ENCODE measurements around the gene PSMB10. TPM values are rescaled to one million over a fixed set of nuclear protein-coding genes. Genes with fewer than 3 reads are reported as not detected.
A peak's percentile ranks its signal among the peaks of the same experiment; 100 is the strongest.

PSMB10 gene
- total RNA-seq, 2 experiments from 2014 or later = 123 to 195 TPM

DNA sequence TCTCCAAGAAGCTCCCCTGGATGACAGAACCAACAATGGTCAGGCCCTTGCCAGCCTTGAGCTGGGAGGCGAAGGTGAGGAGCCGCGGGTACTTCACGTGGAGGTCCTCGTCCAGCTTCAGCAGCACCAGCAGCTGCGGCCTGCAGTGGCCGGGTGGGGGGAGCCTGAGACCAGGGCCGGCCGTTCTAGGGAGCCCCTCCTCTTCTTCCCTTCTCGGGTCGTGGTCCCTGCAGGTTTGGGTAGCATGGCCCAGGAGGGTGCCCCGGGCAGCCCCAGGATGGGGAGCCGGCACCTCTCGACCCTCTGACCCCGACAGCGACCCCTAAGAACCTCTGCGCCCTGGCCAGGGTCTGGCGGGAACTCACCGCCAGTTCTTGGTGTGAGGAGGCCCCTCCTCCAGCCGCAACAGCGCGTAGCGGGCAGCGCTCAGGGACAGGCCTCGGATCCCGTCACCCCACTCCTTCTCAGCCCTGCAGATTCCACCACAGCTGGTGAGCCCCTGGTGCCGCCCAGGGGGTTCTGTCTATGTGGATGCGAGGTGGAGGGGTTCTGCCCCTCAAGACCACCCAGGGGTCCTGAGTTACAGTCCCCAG, 10.4 kb upstream of the PSMB10 start:
- Mint-ChIP-seq H3K9me3 (ENCODE audit: low read depth) (no peaks in the 10 kb centered on the region), H3K4me1 (peaks cover 2% of the 10 kb centered on the region), H3K27me3 (no peaks in the 10 kb centered on the region), H3K4me3 (no peak overlapping the region), H3K36me3 (ENCODE audit: low read depth) (peaks cover 9% of the 10 kb centered on the region), H3K27ac (no peak overlapping the region)
- DNase-seq (no peak), ATAC-seq (no peak)
- ChIA-PET POLR2A (interaction anchor here (0.7 kb wide), 1 partner anchor 145 kb away, joined by 8 read pairs; no protein-coding TSS in a partner anchor), CTCF (interaction anchor here (0.6 to 1.4 kb wide), 3 partner anchors 23 to 130 kb away, joined by 3 read pairs; no protein-coding TSS in a partner anchor)
- intact Hi-C loops (cut with DNase I, micrococcal nuclease) = no loop called here

DNA sequence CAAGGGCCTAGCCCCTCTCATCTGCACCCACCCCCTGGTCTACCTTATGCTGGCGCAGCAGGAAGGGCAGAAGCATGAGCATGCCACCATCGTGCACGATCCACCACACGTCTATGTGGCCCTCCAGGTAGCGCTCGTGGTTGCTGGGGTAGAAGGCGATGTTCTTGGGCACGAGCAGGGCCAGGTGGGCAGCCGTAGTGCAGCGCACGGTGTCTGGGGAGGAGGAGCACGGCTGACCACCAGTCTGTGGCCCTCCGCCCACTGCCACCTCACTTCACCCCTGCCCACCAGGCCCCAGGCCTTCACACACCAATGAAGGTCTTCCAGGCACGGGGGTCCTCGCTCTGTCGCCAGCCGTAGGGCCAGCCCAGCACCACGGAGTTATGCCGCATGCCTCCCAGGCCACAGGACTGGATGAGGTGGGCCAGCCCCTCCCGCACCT, 9.5 kb upstream of the PSMB10 start:
- Mint-ChIP-seq H3K9me3 (ENCODE audit: low read depth) (no peaks in the 10 kb centered on the region), H3K27me3 (no peaks in the 10 kb centered on the region), H3K4me3 (no peak overlapping the region), H3K36me3 (ENCODE audit: low read depth) (peaks cover 6% of the 10 kb centered on the region), H3K4me1 (peaks cover 7% of the 10 kb centered on the region), H3K27ac (no peak overlapping the region)
- ATAC-seq (no peak), DNase-seq (no peak)
- intact Hi-C loops (cut with DNase I, micrococcal nuclease) = no loop called here
- ChIA-PET CTCF (interaction anchor here (1.4 kb wide), 2 partner anchors 46 to 129 kb away, joined by 3 read pairs; no protein-coding TSS in a partner anchor), POLR2A (no interaction called here)

DNA sequence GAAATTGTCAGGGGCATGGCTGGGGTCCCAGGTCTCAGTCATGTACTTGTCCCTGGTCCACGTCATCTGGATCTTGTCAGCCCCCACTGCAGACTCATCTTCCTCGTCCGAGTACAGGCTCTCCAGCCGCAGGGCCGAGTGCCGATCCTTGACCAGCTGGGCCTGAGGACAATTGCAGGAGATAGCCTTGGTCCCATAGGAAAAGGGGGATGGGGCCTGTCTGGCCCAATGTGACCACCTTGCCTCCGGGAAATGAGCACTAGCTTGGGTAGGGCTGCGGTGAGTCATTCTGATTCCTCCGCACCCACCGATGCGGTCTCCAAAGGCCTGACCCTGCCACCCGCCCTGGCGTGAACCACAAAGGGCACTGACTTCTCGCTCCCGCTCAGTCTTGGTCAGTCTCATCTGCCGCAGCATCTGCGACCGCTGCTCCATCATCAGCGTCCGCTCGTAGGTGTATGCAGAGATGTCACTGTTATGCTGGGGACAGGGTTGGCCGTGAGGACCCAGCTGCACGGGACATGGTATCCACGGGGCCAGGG, 8.8 kb upstream of the PSMB10 start:
- DNase-seq = no peak
- Mint-ChIP-seq H3K27ac (no peak overlapping the region), H3K4me1 (peaks cover 7% of the 10 kb centered on the region), H3K27me3 (no peaks in the 10 kb centered on the region), H3K36me3 (ENCODE audit: low read depth) (peaks cover 6% of the 10 kb centered on the region), H3K4me3 (no peak overlapping the region), H3K9me3 (ENCODE audit: low read depth) (no peaks in the 10 kb centered on the region)
- POLR2A ChIA-PET = no interaction called here
- CTCF ChIA-PET = no interaction called here
- intact Hi-C loops (cut with DNase I, micrococcal nuclease) = no loop called here
- ATAC-seq = no peak

DNA sequence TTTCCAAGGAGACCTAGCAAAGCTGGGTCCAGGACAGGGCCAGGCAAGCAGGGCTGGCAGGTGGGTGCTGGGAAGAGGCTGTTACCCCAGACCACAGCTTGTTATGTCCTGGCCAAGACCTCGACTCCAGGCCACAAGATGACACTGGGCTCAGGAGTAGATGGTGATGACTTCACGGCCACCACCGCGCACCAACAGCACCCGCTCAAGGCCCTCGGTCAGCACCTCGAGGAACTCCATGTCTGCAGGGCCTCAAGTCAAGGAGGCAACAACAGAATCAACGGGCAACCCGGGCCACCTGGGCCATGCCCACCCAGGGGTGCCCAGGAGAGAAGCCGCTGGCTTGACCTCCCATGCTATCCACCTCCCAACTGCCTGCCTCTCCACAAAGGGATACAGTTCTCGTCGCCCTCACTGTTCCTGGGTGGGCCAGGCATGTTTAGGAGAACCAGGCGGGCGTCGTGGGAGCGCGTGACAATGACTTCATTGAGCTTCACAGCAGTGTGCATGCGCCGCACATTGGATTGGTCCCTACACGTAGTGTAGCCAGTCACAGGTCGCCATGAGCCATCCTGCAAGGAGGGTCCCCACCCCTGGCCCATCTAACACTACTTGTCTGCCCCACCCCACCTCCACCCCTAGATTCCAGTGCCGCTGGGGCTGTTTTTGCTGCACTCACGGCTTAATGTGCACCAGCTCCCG, 8.2 kb upstream of the PSMB10 start:
- Mint-ChIP-seq H3K9me3 (ENCODE audit: low read depth) (no peaks in the 10 kb centered on the region), H3K36me3 (ENCODE audit: low read depth) (peaks cover 12% of the 10 kb centered on the region), H3K27me3 (no peaks in the 10 kb centered on the region), H3K4me3 (no peak overlapping the region), H3K4me1 (peaks cover 13% of the 10 kb centered on the region), H3K27ac (no peak overlapping the region)
- ChIA-PET CTCF (interaction anchor here (1.3 kb wide), 1 partner anchor 9 kb away, joined by 5 read pairs; no protein-coding TSS in a partner anchor), POLR2A (interaction anchor here (1.0 kb wide), 1 partner anchor 9 kb away, joined by 3 read pairs; no protein-coding TSS in a partner anchor)
- ATAC-seq (no peak), DNase-seq (no peak)
- intact Hi-C loops (cut with DNase I, micrococcal nuclease) = no loop called here

DNA sequence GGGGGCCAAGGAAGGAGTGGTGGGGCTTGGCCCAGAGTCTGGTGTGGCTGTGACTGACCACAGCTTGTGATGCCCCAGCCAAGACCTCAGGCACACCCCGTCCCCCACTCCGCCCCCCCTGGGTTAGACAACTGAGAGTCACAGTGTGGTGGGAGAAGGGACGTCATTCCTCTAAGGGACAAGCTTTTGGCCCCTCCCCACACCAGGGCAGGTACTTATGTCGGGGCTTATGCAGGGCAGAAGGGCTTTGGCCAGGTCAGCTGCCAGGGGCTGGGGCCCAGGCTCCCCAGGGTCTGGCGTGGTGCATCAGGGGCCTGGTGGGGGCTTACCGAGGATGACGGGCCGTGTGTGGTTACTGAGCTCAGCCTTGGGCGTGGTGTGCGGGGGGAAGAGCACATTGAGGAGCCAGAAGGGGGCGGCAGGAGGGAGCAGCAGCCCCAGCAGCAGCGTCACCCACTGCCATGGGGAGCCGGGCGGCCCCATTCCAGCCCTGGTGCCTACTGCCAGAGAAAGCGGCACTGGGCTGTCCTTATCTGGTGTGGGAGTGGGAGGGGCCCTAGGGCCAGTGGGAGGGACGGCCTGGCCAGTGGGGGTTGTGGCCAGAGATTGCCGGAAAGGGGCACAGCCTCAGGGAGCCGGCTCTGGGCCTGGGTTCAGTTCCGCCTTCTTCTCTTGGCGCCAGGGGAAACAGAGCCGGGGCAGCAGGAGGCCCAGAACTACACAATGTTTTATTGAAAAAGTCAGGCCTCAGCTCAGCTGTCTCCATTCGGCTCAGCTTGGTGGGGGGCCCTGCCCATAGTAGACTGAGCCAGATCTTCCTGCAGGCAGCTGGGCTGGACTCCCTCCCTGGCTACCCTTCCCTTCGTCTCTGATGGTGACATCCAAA, 7.2 kb upstream of the PSMB10 start, which contains the start of gene LCAT:
LCAT (minus strand) TSS at position 502 of the 886 bp plus-strand sequence; CDS start at position 483, 19 bp downstream.
- intact Hi-C loops (cut with DNase I, micrococcal nuclease) = no loop called here
- ChIA-PET CTCF (interaction anchor here (0.6 to 1.3 kb wide), 3 partner anchors 8 to 613 kb away, joined by 3 to 5 read pairs (median 3); partner anchors contain the start of gene DPEP3), POLR2A (interaction anchor here (0.7 to 1.0 kb wide), 2 partner anchors 8 to 139 kb away, joined by 3 read pairs; no protein-coding TSS in a partner anchor)
- H3K9me3 Mint-ChIP-seq (ENCODE audit: low read depth) = no peaks in the 10 kb centered on the region
- no peak for DNase-seq
- H3K27me3 Mint-ChIP-seq = no peaks in the 10 kb centered on the region
- peaks cover 18% of the 10 kb centered on the region for H3K36me3 Mint-ChIP-seq (ENCODE audit: low read depth)
- H3K27ac Mint-ChIP-seq = no peak within 1 kb of the TSS
- peaks cover 21% of the 10 kb centered on the region for H3K4me1 Mint-ChIP-seq
- H3K4me3 Mint-ChIP-seq = no peak within 1 kb of the TSS
- no peak for ATAC-seq

DNA sequence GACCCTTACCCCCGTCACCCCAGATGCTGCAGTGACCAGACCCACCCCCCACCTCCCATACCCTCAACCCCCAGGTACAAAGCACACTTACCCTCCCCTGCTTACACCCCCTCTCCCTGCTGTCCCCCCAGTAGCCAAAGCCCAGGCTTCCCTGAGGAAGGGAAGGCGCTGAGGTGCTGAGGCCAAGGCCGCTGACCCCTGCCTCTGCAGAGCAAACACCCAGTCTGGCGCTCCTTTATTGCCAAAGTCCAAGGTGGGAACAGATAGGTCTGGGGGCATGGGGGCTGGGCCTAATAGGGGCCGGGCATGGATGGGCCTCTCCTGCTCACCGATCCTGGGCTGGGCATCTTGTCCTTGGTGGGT, 6.6 kb upstream of the PSMB10 start:
- Mint-ChIP-seq H3K27me3 (no peaks in the 10 kb centered on the region), H3K9me3 (ENCODE audit: low read depth) (no peaks in the 10 kb centered on the region), H3K4me1 (peaks cover 21% of the 10 kb centered on the region), H3K4me3 (no peak overlapping the region), H3K27ac (no peak overlapping the region), H3K36me3 (ENCODE audit: low read depth) (peaks cover 19% of the 10 kb centered on the region)
- CTCF ChIA-PET = interaction anchor here (0.6 to 1.2 kb wide), 3 partner anchors 37 to 612 kb away, joined by 3 read pairs; partner anchors contain the start of gene DPEP3
- DNase-seq (no peak), ATAC-seq (no peak)
- POLR2A ChIA-PET = no interaction called here
- intact Hi-C loops (cut with DNase I, micrococcal nuclease) = no loop called here

DNA sequence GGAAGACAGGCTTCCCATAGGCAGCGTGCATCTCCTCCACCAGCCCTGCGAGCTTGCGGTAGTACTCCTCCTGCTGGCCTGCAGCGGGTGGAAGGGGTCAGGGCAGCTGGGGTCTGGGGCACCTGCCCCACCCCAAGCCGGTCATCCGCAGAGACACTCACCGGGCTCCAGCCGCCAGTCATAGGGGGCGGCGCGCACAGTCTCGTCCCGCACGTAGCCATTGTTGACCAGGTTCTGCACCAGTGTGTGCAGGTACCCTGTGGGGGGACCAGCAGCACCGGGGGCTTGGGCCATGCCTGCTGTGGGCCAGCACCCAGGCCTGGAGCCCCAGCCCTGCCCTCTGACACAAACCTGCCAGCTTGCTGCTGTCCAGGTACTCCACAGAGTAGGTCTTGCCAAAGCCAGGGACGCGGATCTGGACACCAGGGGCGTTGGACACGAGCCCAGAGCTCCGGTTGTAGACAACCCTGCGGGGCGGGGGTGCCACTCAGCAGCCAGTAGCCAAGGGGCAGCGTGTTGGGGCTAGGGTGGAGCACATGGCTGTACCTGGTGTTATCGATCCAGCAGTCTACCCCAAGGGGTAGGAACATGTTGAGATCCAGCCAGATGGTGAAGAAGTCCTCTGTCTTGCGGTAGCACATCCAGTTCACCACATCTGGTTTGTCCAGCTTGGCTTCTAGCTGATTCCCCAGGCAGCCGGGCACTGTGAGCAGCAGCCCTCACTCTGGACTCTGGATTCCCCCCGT, 6.0 kb upstream of the PSMB10 start:
- no peaks in the 10 kb centered on the region for H3K27me3 Mint-ChIP-seq
- no peak overlapping the region for H3K27ac Mint-ChIP-seq
- POLR2A ChIA-PET = no interaction called here
- intact Hi-C loops (cut with DNase I, micrococcal nuclease) = no loop called here
- CTCF ChIA-PET = interaction anchor here (0.6 to 2.5 kb wide), 16 partner anchors 13 to 430 kb away, joined by 3 to 8 read pairs (median 3); partner anchors contain the start of gene DPEP3
- DNase-seq (no peak), ATAC-seq (no peak)
- peaks cover 21% of the 10 kb centered on the region for H3K4me1 Mint-ChIP-seq
- no peaks in the 10 kb centered on the region for H3K9me3 Mint-ChIP-seq (ENCODE audit: low read depth)
- no peak overlapping the region for H3K4me3 Mint-ChIP-seq
- peaks cover 19% of the 10 kb centered on the region for H3K36me3 Mint-ChIP-seq (ENCODE audit: low read depth)

DNA sequence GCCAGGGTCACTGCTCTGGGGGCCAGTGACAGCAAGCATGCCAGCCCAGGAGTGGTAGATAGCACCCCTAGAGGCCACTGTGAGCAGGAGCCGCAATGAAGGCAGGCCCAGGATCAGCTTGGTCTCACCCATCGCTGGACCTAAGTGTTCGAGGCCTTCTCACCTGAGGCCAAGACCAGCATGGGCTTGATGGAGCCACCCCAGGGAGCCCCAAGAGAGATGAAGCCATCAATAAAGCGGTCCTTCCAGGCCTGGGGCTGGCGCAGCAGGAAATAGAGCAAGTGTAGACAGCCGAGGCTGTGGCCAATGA, 5.5 kb upstream of the PSMB10 start:
- Mint-ChIP-seq H3K4me3 (no peak overlapping the region), H3K4me1 (peaks cover 24% of the 10 kb centered on the region), H3K9me3 (ENCODE audit: low read depth) (no peaks in the 10 kb centered on the region), H3K36me3 (ENCODE audit: low read depth) (peaks cover 22% of the 10 kb centered on the region), H3K27me3 (no peaks in the 10 kb centered on the region), H3K27ac (no peak overlapping the region)
- ChIA-PET POLR2A (no interaction called here), CTCF (interaction anchor here (0.6 to 2.5 kb wide), 15 partner anchors 14 to 126 kb away, joined by 3 to 8 read pairs (median 3); partner anchors contain the start of gene DPEP3)
- intact Hi-C loops (cut with DNase I, micrococcal nuclease) = no loop called here
- DNase-seq (peak; percentile 56), ATAC-seq (peak; percentile 64)

DNA sequence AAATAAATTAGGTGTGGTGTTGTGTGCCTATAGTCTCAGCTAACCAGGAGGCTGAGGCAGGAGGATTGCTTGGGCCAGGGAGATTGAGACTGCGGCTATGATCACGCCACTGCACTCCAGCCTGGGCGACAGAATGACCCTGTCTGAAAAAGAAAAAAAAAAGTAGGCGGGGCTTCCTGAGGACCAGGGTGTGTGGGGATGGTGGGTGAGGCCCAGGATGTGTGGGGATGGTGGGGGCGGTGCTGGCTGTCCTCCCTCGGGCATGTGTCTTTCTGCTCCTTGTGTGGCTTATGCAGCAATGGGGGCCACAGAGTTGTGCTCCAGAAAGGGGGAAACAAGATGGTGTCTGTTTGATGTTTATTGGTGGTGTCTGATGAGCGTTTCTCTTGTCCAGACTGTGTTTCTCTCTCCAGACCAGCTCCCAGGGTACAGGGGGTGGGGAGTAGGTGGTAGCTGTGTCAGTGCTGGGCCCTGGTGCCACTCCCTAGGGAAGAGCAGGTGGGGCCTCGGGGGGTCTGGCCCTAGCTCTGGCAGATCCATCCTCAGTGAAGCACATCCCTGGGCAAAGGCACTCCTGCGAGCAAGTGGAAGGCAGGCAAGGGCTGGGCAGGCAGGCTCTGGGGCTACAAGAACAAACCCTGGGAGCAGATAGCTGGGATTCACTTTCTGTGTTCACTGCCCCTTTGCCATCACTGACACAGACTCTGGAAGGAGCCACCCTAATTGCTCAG, 5.0 kb upstream of the PSMB10 start:
- Mint-ChIP-seq H3K9me3 (ENCODE audit: low read depth) (no peaks in the 10 kb centered on the region), H3K36me3 (ENCODE audit: low read depth) (peaks cover 25% of the 10 kb centered on the region), H3K4me1 (peaks cover 28% of the 10 kb centered on the region), H3K27me3 (no peaks in the 10 kb centered on the region), H3K4me3 (no peak overlapping the region), H3K27ac (no peak overlapping the region)
- no peak for ATAC-seq
- intact Hi-C loops (cut with DNase I, micrococcal nuclease) = no loop called here
- CTCF ChIA-PET = interaction anchor here (0.7 to 2.6 kb wide), 16 partner anchors 13 to 125 kb away, joined by 3 to 14 read pairs (median 4); no protein-coding TSS in a partner anchor
- no peak for DNase-seq
- POLR2A ChIA-PET = no interaction called here

DNA sequence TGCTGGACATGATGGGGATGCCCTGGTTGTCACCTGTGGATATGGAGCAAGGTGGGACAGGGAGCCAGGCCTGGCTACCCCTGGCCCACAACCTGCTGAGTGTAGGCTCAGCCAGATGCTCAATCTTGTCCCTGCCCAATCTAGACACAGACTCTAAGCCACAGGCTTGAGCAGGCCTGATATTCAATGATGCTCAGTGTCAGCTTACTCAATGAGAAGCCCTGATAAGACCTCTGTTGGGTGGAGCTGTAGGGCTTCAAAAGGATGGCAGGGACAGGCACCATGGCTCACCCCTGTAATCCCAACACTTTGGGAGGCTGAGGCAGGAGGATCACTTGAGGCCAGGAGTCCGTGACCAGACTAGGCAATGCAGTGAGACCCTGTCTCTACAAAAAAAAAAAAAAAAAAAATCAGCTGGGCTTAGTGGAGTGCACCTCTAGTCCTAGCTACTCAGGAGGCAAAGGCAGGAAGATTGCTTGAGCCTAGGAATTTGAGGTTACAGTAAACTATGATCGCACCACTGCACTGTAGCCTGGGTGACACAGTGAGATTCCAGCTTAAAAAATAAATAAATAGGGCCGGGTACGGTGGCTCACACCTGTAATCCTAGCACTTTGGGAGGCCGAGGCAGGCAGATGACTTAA, 3.9 kb upstream of the PSMB10 start:
- Mint-ChIP-seq H3K27me3 (no peaks in the 10 kb centered on the region), H3K9me3 (ENCODE audit: low read depth) (no peaks in the 10 kb centered on the region), H3K36me3 (ENCODE audit: low read depth) (peaks cover 28% of the 10 kb centered on the region), H3K4me3 (no peak overlapping the region), H3K27ac (peak overlapping the region; percentile 76), H3K4me1 (peaks cover 28% of the 10 kb centered on the region)
- ATAC-seq (no peak), DNase-seq (no peak)
- intact Hi-C loops (cut with DNase I, micrococcal nuclease) = no loop called here
- ChIA-PET POLR2A (interaction anchor here (0.6 to 1.4 kb wide), 2 partner anchors 26 to 64 kb away, joined by 3 read pairs; no protein-coding TSS in a partner anchor), CTCF (interaction anchor here (0.6 to 2.6 kb wide), 9 partner anchors 12 to 124 kb away, joined by 3 to 14 read pairs (median 4); no protein-coding TSS in a partner anchor)
